HEK293 (cell line): ENCODE data around the gene C5orf47.

Experiments
- CTCF ChIA-PET: fragments of 350-600 bp; formaldehyde crosslinking; extraction: SDS; loops from one replicate; lab custom pipeline; 2021; ENCODE audit warnings: antibody characterized with exemption; lab: Yijun Ruan, JAX
- POLR2A ChIA-PET: fragments of 300-600 bp; formaldehyde crosslinking; extraction: SDS; loops from one replicate; lab custom pipeline; 2020; ENCODE audit warnings: antibody characterized with exemption, inconsistent platforms; lab: Yijun Ruan, JAX
- H3K27ac ChIP-seq: fragments of 200-500 bp; sonication (Bioruptor generic); 2 replicates; pipeline ENCODE4 v1.5.1; 2014; ENCODE audit warnings: low read depth, low read length, control low read depth, inconsistent platforms; ENCODE audit errors: extremely low read depth
- H3K36me3 ChIP-seq, 2 experiments: fragments of 200-500 bp in 1 of 2; sonication (Bioruptor generic) in 1 of 2; 1 replicate in 1 of 2; 2 replicates in 1 of 2; pipeline ENCODE4 v1.5.1; 2014 to 2017; ENCODE audit warnings: inconsistent platforms in 2 of 2, low read length in 2 of 2; ENCODE audit not compliant: control insufficient read depth in 2 of 2, insufficient read depth in 1 of 2
- H3K4me1 ChIP-seq: fragments of 200-500 bp; sonication (Bioruptor generic); 2 replicates; pipeline ENCODE4 v1.5.1; 2014; ENCODE audit warnings: mild to moderate bottlenecking, low read length, inconsistent platforms; ENCODE audit not compliant: control insufficient read depth, insufficient read depth
- H3K4me3 ChIP-seq: 2 replicates; pipeline ENCODE4 v1.5.1; 2011; ENCODE audit warnings: low read depth, mild to moderate bottlenecking, control low read depth, low read length, moderate library complexity
- H3K9me3 ChIP-seq: fragments of 200-500 bp; sonication (Bioruptor generic); 2 replicates; pipeline ENCODE4 v1.5.1; 2014; ENCODE audit warnings: low read depth, low read length, inconsistent platforms; ENCODE audit not compliant: control insufficient read depth, insufficient read depth
- GLI4 ChIP-seq: fragments of 450-650 bp; formaldehyde crosslinking; IDR thresholded peaks from 2 replicates; pipeline ENCODE4 v1.5.1; 2016; ENCODE audit warnings: missing biosample characterization, missing genetic modification characterization
- KLF8 ChIP-seq: fragments of 450-650 bp; formaldehyde crosslinking; IDR thresholded peaks from 2 replicates; pipeline ENCODE4 v1.5.1; 2016; ENCODE audit warnings: missing biosample characterization, missing genetic modification characterization
- RBAK ChIP-seq: fragments of 450-650 bp; formaldehyde crosslinking; IDR thresholded peaks from 2 replicates; pipeline ENCODE4 v1.5.1; 2016; ENCODE audit warnings: missing biosample characterization, missing genetic modification characterization
- SP7 ChIP-seq: fragments of 450-650 bp; formaldehyde crosslinking; IDR thresholded peaks from 2 replicates; pipeline ENCODE4 v1.5.1; 2016; ENCODE audit warnings: missing biosample characterization, missing genetic modification characterization
- TCF7L2 ChIP-seq: IDR thresholded peaks from 2 replicates; pipeline ENCODE4 v1.6.1; 2011; ENCODE audit warnings: low read depth, mild to moderate bottlenecking, inconsistent platforms, low read length, moderate library complexity, borderline replicate concordance
- ZBTB17 ChIP-seq: fragments of 450-650 bp; formaldehyde crosslinking; IDR thresholded peaks from 2 replicates; pipeline ENCODE4 v1.5.1; 2016; ENCODE audit warnings: missing biosample characterization, missing genetic modification characterization
- ZBTB7A ChIP-seq: fragments of 450-650 bp; formaldehyde crosslinking; IDR thresholded peaks from 2 replicates; pipeline ENCODE4 v1.5.1; 2016; ENCODE audit warnings: low read depth, missing biosample characterization, missing genetic modification characterization
- ZNF132 ChIP-seq: fragments of 450-650 bp; formaldehyde crosslinking; IDR thresholded peaks from 2 replicates; pipeline ENCODE4 v1.5.1; 2017; ENCODE audit warnings: missing biosample characterization, missing genetic modification characterization, borderline replicate concordance
- ZNF138 ChIP-seq: fragments of 450-650 bp; formaldehyde crosslinking; IDR thresholded peaks from 2 replicates; pipeline ENCODE4 v1.5.1; 2016; ENCODE audit warnings: missing biosample characterization, missing genetic modification characterization, borderline replicate concordance
- ZNF157 ChIP-seq: fragments of 450-650 bp; formaldehyde crosslinking; IDR thresholded peaks from 2 replicates; pipeline ENCODE4 v1.5.1; 2016; ENCODE audit warnings: missing biosample characterization, missing genetic modification characterization
- ZNF24 ChIP-seq: fragments of 450-650 bp; formaldehyde crosslinking; IDR thresholded peaks from 2 replicates; pipeline ENCODE4 v1.5.1; 2016; ENCODE audit warnings: missing biosample characterization, missing genetic modification characterization
- ZNF366 ChIP-seq: fragments of 450-650 bp; formaldehyde crosslinking; conservative IDR thresholded peaks from 2 replicates; pipeline ENCODE4 v1.5.1; 2016; ENCODE audit warnings: missing biosample characterization, missing genetic modification characterization
- ZNF394 ChIP-seq: fragments of 450-650 bp; formaldehyde crosslinking; IDR thresholded peaks from 2 replicates; pipeline ENCODE4 v1.5.1; 2016; ENCODE audit warnings: missing biosample characterization, missing genetic modification characterization, mild to moderate bottlenecking, moderate library complexity, borderline replicate concordance
- ZNF416 ChIP-seq: fragments of 450-650 bp; formaldehyde crosslinking; IDR thresholded peaks from 2 replicates; pipeline ENCODE4 v1.5.1; 2016; ENCODE audit warnings: missing biosample characterization, missing genetic modification characterization
- ZNF426 ChIP-seq: fragments of 450-650 bp; formaldehyde crosslinking; IDR thresholded peaks from 2 replicates; pipeline ENCODE4 v1.5.1; 2017; ENCODE audit warnings: missing biosample characterization, missing genetic modification characterization, mild to moderate bottlenecking, inconsistent platforms, moderate library complexity
- ZNF560 ChIP-seq: fragments of 450-650 bp; formaldehyde crosslinking; IDR thresholded peaks from 2 replicates; pipeline ENCODE4 v1.5.1; 2017; ENCODE audit warnings: missing biosample characterization, missing genetic modification characterization, borderline replicate concordance
- ZNF600 ChIP-seq: fragments of 450-650 bp; formaldehyde crosslinking; IDR thresholded peaks from 2 replicates; pipeline ENCODE4 v1.5.1; 2016; ENCODE audit warnings: missing biosample characterization, missing genetic modification characterization
- ZNF621 ChIP-seq: fragments of 450-650 bp; formaldehyde crosslinking; IDR thresholded peaks from 2 replicates; pipeline ENCODE4 v1.5.1; 2017; ENCODE audit warnings: missing biosample characterization, missing genetic modification characterization
- ZNF843 ChIP-seq: fragments of 450-650 bp; formaldehyde crosslinking; IDR thresholded peaks from 2 replicates; pipeline ENCODE4 v1.5.1; 2016; ENCODE audit warnings: missing biosample characterization, missing genetic modification characterization
- ZSCAN16 ChIP-seq: fragments of 450-650 bp; formaldehyde crosslinking; IDR thresholded peaks from 2 replicates; pipeline ENCODE4 v1.5.1; 2016; ENCODE audit warnings: missing biosample characterization, missing genetic modification characterization
- ZSCAN23 ChIP-seq: fragments of 450-650 bp; formaldehyde crosslinking; IDR thresholded peaks from 2 replicates; pipeline ENCODE4 v1.5.1; 2016; ENCODE audit warnings: missing biosample characterization, missing genetic modification characterization
- TF ChIP-seq, protein P1 (sequence below): fragments of 450-650 bp; formaldehyde crosslinking; IDR thresholded peaks from 2 replicates; pipeline ENCODE4 v1.5.1; 2017; ENCODE audit warnings: missing biosample characterization, missing genetic modification characterization
- TF ChIP-seq, protein P2 (sequence below): fragments of 450-650 bp; formaldehyde crosslinking; IDR thresholded peaks from 2 replicates; pipeline ENCODE4 v1.5.1; 2016; ENCODE audit warnings: missing biosample characterization, missing genetic modification characterization
- TF ChIP-seq, protein P3 (sequence below): fragments of 450-650 bp; formaldehyde crosslinking; IDR thresholded peaks from 2 replicates; pipeline ENCODE4 v1.5.1; 2016; ENCODE audit warnings: missing biosample characterization, missing genetic modification characterization
- TF ChIP-seq, protein P4 (sequence below): fragments of 450-650 bp; formaldehyde crosslinking; IDR thresholded peaks from 2 replicates; pipeline ENCODE4 v1.5.1; 2016; ENCODE audit warnings: missing biosample characterization, missing genetic modification characterization
- TF ChIP-seq, protein P5 (sequence below): fragments of 450-650 bp; formaldehyde crosslinking; IDR thresholded peaks from 2 replicates; pipeline ENCODE4 v1.5.1; 2017; ENCODE audit warnings: missing biosample characterization, missing genetic modification characterization
- TF ChIP-seq, protein P6 (sequence below): fragments of 450-650 bp; formaldehyde crosslinking; IDR thresholded peaks from 2 replicates; pipeline ENCODE4 v1.5.1; 2016; ENCODE audit warnings: missing biosample characterization, missing genetic modification characterization

Gene C5orf47

DNA sequence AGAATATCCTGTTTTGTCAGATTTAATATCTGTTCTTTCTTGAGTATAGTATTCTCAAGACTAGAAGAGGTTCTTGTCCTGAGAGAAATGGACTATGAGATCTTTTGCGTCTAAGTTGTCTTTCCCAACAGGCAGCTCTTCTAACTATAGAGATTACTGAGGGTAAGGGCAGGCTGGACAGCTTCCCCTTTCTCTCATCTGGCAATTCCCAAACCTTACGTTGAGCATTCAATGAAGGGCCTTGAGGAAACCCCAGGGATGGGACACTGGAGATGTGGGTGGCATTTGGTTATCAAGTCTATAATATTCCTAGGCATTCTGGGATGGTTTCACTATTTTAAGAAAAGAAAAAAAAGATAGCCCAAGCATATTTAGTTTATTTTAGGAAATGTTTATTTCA, 28.0 kb upstream of the C5orf47 start:
- CTCF ChIA-PET, result interaction anchor here (0.7 kb wide), 1 partner anchor 10 kb away, joined by 3 read pairs; no protein-coding TSS in a partner anchor
- Histone ChIP-seq H3K27ac (no peak overlapping the region), H3K9me3 (no peaks in the 10 kb centered on the region), H3K4me1 (no peaks in the 10 kb centered on the region), H3K36me3 (peaks cover 0 to 13% of the 10 kb centered on the region in 2 experiments; a peak in 2 of 3 replicates), H3K4me3 (no peak overlapping the region)
- no peak for TF ChIP-seq SP7 (tag by site-specific recombination)
- no peak for TF ChIP-seq ZNF600 (tag by site-specific recombination)
- TF ChIP-seq ZSCAN16, result no peak
- no peak for TF ChIP-seq ZBTB7A (tag by site-specific recombination)
- TF ChIP-seq KLF8 (tag by site-specific recombination), result no peak
- TF ChIP-seq, protein P1, sequence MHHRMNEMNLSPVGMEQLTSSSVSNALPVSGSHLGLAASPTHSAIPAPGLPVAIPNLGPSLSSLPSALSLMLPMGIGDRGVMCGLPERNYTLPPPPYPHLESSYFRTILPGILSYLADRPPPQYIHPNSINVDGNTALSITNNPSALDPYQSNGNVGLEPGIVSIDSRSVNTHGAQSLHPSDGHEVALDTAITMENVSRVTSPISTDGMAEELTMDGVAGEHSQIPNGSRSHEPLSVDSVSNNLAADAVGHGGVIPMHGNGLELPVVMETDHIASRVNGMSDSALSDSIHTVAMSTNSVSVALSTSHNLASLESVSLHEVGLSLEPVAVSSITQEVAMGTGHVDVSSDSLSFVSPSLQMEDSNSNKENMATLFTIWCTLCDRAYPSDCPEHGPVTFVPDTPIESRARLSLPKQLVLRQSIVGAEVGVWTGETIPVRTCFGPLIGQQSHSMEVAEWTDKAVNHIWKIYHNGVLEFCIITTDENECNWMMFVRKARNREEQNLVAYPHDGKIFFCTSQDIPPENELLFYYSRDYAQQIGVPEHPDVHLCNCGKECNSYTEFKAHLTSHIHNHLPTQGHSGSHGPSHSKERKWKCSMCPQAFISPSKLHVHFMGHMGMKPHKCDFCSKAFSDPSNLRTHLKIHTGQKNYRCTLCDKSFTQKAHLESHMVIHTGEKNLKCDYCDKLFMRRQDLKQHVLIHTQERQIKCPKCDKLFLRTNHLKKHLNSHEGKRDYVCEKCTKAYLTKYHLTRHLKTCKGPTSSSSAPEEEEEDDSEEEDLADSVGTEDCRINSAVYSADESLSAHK, result no peak
- TF ChIP-seq ZNF416 (tag by site-specific recombination), result no peak
- TF ChIP-seq ZNF394 (tag by site-specific recombination), result no peak
- TF ChIP-seq, protein P2, sequence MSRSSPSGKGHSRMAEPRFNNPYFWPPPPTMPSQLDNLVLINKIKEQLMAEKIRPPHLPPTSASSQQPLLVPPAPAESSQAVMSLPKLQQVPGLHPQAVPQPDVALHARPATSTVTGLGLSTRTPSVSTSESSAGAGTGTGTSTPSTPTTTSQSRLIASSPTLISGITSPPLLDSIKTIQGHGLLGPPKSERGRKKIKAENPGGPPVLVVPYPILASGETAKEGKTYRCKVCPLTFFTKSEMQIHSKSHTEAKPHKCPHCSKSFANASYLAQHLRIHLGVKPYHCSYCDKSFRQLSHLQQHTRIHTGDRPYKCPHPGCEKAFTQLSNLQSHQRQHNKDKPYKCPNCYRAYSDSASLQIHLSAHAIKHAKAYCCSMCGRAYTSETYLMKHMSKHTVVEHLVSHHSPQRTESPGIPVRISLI (tag by site-specific recombination), result no peak
- TF ChIP-seq, protein P3, sequence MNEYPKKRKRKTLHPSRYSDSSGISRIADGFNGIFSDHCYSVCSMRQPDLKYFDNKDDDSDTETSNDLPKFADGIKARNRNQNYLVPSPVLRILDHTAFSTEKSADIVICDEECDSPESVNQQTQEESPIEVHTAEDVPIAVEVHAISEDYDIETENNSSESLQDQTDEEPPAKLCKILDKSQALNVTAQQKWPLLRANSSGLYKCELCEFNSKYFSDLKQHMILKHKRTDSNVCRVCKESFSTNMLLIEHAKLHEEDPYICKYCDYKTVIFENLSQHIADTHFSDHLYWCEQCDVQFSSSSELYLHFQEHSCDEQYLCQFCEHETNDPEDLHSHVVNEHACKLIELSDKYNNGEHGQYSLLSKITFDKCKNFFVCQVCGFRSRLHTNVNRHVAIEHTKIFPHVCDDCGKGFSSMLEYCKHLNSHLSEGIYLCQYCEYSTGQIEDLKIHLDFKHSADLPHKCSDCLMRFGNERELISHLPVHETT (tag by site-specific recombination), result no peak
- TF ChIP-seq, protein P4, sequence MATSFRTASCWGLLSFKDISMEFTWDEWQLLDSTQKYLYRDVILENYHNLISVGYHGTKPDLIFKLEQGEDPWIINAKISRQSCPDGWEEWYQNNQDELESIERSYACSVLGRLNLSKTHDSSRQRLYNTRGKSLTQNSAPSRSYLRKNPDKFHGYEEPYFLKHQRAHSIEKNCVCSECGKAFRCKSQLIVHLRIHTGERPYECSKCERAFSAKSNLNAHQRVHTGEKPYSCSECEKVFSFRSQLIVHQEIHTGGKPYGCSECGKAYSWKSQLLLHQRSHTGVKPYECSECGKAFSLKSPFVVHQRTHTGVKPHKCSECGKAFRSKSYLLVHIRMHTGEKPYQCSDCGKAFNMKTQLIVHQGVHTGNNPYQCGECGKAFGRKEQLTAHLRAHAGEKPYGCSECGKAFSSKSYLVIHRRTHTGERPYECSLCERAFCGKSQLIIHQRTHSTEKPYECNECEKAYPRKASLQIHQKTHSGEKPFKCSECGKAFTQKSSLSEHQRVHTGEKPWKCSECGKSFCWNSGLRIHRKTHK (tag by site-specific recombination), result no peak
- TF ChIP-seq, protein P5, sequence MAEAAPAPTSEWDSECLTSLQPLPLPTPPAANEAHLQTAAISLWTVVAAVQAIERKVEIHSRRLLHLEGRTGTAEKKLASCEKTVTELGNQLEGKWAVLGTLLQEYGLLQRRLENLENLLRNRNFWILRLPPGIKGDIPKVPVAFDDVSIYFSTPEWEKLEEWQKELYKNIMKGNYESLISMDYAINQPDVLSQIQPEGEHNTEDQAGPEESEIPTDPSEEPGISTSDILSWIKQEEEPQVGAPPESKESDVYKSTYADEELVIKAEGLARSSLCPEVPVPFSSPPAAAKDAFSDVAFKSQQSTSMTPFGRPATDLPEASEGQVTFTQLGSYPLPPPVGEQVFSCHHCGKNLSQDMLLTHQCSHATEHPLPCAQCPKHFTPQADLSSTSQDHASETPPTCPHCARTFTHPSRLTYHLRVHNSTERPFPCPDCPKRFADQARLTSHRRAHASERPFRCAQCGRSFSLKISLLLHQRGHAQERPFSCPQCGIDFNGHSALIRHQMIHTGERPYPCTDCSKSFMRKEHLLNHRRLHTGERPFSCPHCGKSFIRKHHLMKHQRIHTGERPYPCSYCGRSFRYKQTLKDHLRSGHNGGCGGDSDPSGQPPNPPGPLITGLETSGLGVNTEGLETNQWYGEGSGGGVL, result no peak
- TF ChIP-seq ZNF157 (tag by site-specific recombination), result no peak
- POLR2A ChIA-PET, result no interaction called here

DNA sequence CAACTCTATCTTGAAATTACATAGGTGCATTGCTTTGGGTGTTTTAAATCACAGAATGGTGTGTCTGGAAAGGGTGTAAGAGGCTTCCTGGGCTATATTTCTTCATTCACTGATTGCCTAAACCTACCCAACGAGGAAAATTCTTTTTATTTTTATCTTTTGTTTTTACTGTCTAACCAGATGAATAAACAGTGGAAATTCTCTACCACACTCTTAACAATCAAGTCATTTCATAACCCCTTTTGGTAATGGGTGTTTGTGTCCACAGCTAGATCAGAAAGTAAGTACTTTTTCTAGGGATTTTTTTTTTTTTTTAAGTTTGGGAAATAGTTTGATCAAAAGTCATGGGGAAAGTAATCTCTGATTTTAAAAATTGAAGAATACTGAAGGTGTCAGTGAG, 27.6 kb upstream of the C5orf47 start:
- POLR2A ChIA-PET, result no interaction called here
- no peaks in the 10 kb centered on the region for H3K9me3 ChIP-seq
- no peak overlapping the region for H3K4me3 ChIP-seq
- H3K27ac ChIP-seq, result no peak overlapping the region
- CTCF ChIA-PET, result no interaction called here
- H3K36me3 ChIP-seq, result peaks cover 0 to 11% of the 10 kb centered on the region in 2 experiments; a peak in 2 of 3 replicates
- no peaks in the 10 kb centered on the region for H3K4me1 ChIP-seq
- no peak for TF ChIP-seq ZNF366 (tag by site-specific recombination)
- TF ChIP-seq ZNF132 (tag by site-specific recombination), result no peak
- no peak for TF ChIP-seq ZSCAN23
- TF ChIP-seq ZNF24 (tag by site-specific recombination), result no peak
- TF ChIP-seq ZNF138 (tag by site-specific recombination), result no peak
- TF ChIP-seq, protein P6, sequence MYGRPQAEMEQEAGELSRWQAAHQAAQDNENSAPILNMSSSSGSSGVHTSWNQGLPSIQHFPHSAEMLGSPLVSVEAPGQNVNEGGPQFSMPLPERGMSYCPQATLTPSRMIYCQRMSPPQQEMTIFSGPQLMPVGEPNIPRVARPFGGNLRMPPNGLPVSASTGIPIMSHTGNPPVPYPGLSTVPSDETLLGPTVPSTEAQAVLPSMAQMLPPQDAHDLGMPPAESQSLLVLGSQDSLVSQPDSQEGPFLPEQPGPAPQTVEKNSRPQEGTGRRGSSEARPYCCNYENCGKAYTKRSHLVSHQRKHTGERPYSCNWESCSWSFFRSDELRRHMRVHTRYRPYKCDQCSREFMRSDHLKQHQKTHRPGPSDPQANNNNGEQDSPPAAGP (tag by site-specific recombination), result no peak
- no peak for TF ChIP-seq GLI4 (tag by site-specific recombination)
- no peak for TF ChIP-seq ZNF600 (tag by site-specific recombination)
- TF ChIP-seq ZNF621 (tag by site-specific recombination), result no peak
- no peak for TF ChIP-seq ZNF560 (tag by site-specific recombination)
- no peak for TF ChIP-seq ZNF426 (tag by site-specific recombination)
- no peak for TF ChIP-seq ZBTB17 (tag by site-specific recombination)
- no peak for TF ChIP-seq TCF7L2
- no peak for TF ChIP-seq ZNF843 (tag by site-specific recombination)
- TF ChIP-seq RBAK, result no peak
